ENCODE data around the gene TMED5. TPM values are rescaled to one million over a fixed set of nuclear protein-coding genes. Genes with fewer than 3 reads are reported as not detected.

TMED5 gene
- total RNA-seq, 5 donors from 2014 or later (not counting 1 experiment from before 2014, with no cell fraction given) = 40.9 to 47.6 (median 44.8) TPM

DNA sequence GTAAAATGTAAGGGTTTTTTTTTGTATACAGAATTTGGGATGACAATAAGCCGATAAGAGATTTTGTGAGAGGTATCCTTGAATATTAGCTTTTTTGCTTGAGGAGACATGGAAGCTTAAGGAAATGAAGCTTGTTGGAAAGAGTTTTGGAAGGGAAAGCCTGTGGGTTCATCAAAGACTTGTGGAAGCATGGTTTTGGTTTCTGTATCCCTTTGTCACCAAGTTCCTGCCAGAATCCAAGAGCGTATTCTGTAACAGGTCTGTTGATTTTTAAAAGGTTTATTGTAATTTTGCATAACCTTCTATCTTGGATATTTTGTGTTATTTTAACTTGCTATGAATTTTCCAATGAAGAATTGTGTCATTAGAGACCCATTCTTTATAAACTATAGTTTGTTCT lies 38.1 kb downstream of the TMED5 start:
- H3K27me3 ChIP-seq (replicated peaks in 1 of 2; ENCODE audit: control insufficient read depth in 2 of 2, extremely low read depth in 1 of 2, insufficient read depth in 2 of 2, low read length in 1 of 2) = no peaks in the 10 kb centered on the region
- Mint-ChIP-seq H3K27ac (no peak overlapping the region), H3K9me3 (no peaks in the 10 kb centered on the region), H3K4me1 (peaks cover 2 to 6% (median 5%) of the 10 kb centered on the region in 3 donors), H3K27me3 (no peaks in the 10 kb centered on the region), H3K4me3 (no peak overlapping the region), H3K36me3 (peaks cover 25% of the 10 kb centered on the region)
- WGBS (ENCODE audit: insufficient coverage) = 100% methylated on average over 1 of the region's 2 CpGs
- peaks cover 0 to 12% of the 10 kb centered on the region in 2 donors for H3K36me3 ChIP-seq (ENCODE audit: control insufficient read depth in 2 of 2, extremely low read depth in 1 of 2, insufficient read depth in 1 of 2, low read length in 1 of 2)
- no peak for DNase-seq
- POLR2A ChIA-PET = no interaction called here
- H3K4me3 ChIP-seq (ENCODE audit: control insufficient read depth in 1 of 2, extremely low read depth in 1 of 2, low read length in 1 of 2) = no peak overlapping the region
- H3K27ac ChIP-seq (ENCODE audit: low read length) = no peak overlapping the region
- CTCF ChIA-PET = no interaction called here
- no peaks in the 10 kb centered on the region for H3K9me3 ChIP-seq
- no peaks in the 10 kb centered on the region for H3K4me1 ChIP-seq (ENCODE audit: control insufficient read depth in 1 of 2, extremely low read depth in 1 of 2, insufficient read depth in 2 of 2, low read length in 2 of 2)
- ATAC-seq (replicated peaks in 1 of 4) = no peak

DNA sequence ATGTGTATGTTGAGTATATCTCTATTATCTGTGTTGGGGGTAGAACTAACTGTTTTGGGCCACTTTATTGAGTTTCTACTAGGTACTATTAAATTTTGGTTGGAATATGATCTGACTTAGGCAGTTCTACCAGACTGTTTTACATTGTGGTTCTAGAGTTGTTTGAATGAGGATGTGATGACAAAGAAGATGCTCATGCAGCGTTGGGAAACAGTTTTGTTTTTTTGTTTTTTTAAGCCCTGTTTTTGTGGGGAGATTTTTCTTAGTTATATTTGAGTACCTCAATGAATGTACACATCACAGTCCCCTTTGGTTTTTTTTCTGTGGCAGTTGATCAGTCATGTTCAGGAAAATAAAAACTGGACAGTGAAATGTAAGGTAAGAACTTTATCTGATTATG lies 40.1 kb downstream of the TMED5 start:
- peaks cover 35% of the 10 kb centered on the region for H3K36me3 Mint-ChIP-seq
- Histone ChIP-seq H3K27ac (ENCODE audit: low read length) (no peak overlapping the region), H3K27me3 (replicated peaks in 1 of 2; ENCODE audit: control insufficient read depth in 2 of 2, extremely low read depth in 1 of 2, insufficient read depth in 2 of 2, low read length in 1 of 2) (no peaks in the 10 kb centered on the region), H3K4me1 (ENCODE audit: control insufficient read depth in 1 of 2, extremely low read depth in 1 of 2, insufficient read depth in 2 of 2, low read length in 2 of 2) (no peaks in the 10 kb centered on the region), H3K9me3 (no peaks in the 10 kb centered on the region), H3K36me3 (ENCODE audit: control insufficient read depth in 2 of 2, extremely low read depth in 1 of 2, insufficient read depth in 1 of 2, low read length in 1 of 2) (peaks cover 0 to 27% of the 10 kb centered on the region in 2 donors), H3K4me3 (ENCODE audit: control insufficient read depth in 1 of 2, extremely low read depth in 1 of 2, low read length in 1 of 2) (no peak overlapping the region)
- H3K9me3 Mint-ChIP-seq = no peaks in the 10 kb centered on the region
- peaks cover 2 to 6% (median 5%) of the 10 kb centered on the region in 3 donors for H3K4me1 Mint-ChIP-seq
- ChIA-PET POLR2A (no interaction called here), CTCF (interaction anchor here in 1 of 2 donors (0.5 kb wide), 1 partner anchor 63 kb away, joined by 3 read pairs; no protein-coding TSS in a partner anchor)
- H3K4me3 Mint-ChIP-seq = no peak overlapping the region
- DNase-seq (no peak), ATAC-seq (replicated peaks in 1 of 4) (no peak)
- peak overlapping the region; percentile 17 to 35 for H3K27ac Mint-ChIP-seq
- no CpG with 5 or more reads among the region's 1 CpG for WGBS (ENCODE audit: insufficient coverage)
- H3K27me3 Mint-ChIP-seq = no peaks in the 10 kb centered on the region

- H3K36me3 Mint-ChIP-seq = peaks cover 37% of the 10 kb centered on the region
- WGBS (ENCODE audit: insufficient coverage) = no CpG with 5 or more reads among the region's 3 CpGs
- Histone ChIP-seq H3K9me3 (no peaks in the 10 kb centered on the region), H3K4me3 (ENCODE audit: control insufficient read depth in 1 of 2, extremely low read depth in 1 of 2, low read length in 1 of 2) (no peak overlapping the region), H3K27me3 (replicated peaks in 1 of 2; ENCODE audit: control insufficient read depth in 2 of 2, extremely low read depth in 1 of 2, insufficient read depth in 2 of 2, low read length in 1 of 2) (no peaks in the 10 kb centered on the region), H3K27ac (ENCODE audit: low read length) (no peak overlapping the region), H3K36me3 (ENCODE audit: control insufficient read depth in 2 of 2, extremely low read depth in 1 of 2, insufficient read depth in 1 of 2, low read length in 1 of 2) (peaks cover 2 to 34% of the 10 kb centered on the region in 2 donors), H3K4me1 (ENCODE audit: control insufficient read depth in 1 of 2, extremely low read depth in 1 of 2, insufficient read depth in 2 of 2, low read length in 2 of 2) (no peaks in the 10 kb centered on the region)
- H3K27me3 Mint-ChIP-seq = no peaks in the 10 kb centered on the region
- ChIA-PET POLR2A (no interaction called here), CTCF (no interaction called here)
- peak overlapping the region in 1 of 2 donors; percentile 39 for H3K27ac Mint-ChIP-seq
- peaks cover 2 to 6% (median 3%) of the 10 kb centered on the region in 3 donors for H3K4me1 Mint-ChIP-seq
- H3K4me3 Mint-ChIP-seq = no peak overlapping the region
- ATAC-seq (replicated peaks in 1 of 4) = no peak
- H3K9me3 Mint-ChIP-seq = no peaks in the 10 kb centered on the region
- no peak for DNase-seq
Observed at GRCh38 chr1:93137604-93138292, 42.5 kb downstream of the TMED5 start.

- Histone ChIP-seq H3K4me1 (ENCODE audit: control insufficient read depth in 1 of 2, extremely low read depth in 1 of 2, insufficient read depth in 2 of 2, low read length in 2 of 2) (no peaks in the 10 kb centered on the region), H3K9me3 (no peaks in the 10 kb centered on the region), H3K27me3 (replicated peaks in 1 of 2; ENCODE audit: control insufficient read depth in 2 of 2, extremely low read depth in 1 of 2, insufficient read depth in 2 of 2, low read length in 1 of 2) (no peaks in the 10 kb centered on the region), H3K27ac (ENCODE audit: low read length) (no peak overlapping the region), H3K4me3 (ENCODE audit: control insufficient read depth in 1 of 2, extremely low read depth in 1 of 2, low read length in 1 of 2) (no peak overlapping the region), H3K36me3 (ENCODE audit: control insufficient read depth in 2 of 2, extremely low read depth in 1 of 2, insufficient read depth in 1 of 2, low read length in 1 of 2) (peaks cover 2 to 39% of the 10 kb centered on the region in 2 donors)
- Mint-ChIP-seq H3K27me3 (no peaks in the 10 kb centered on the region), H3K4me1 (peaks cover 0 to 6% (median 2%) of the 10 kb centered on the region in 3 donors), H3K36me3 (peaks cover 29% of the 10 kb centered on the region), H3K9me3 (no peaks in the 10 kb centered on the region), H3K27ac (no peak overlapping the region), H3K4me3 (no peak overlapping the region)
- ATAC-seq (replicated peaks in 1 of 4) (no peak), DNase-seq (no peak)
- POLR2A ChIA-PET = interaction anchor here in 1 of 2 donors (0.6 kb wide), 1 partner anchor 215 kb away, joined by 3 read pairs; no protein-coding TSS in a partner anchor
- CTCF ChIA-PET = interaction anchor here (0.6 to 1.0 kb wide), 3 partner anchors 15 to 142 kb away, joined by 3 read pairs; no protein-coding TSS in a partner anchor
- WGBS (ENCODE audit: insufficient coverage) = no CpG with 5 or more reads among the region's 5 CpGs
Observed at GRCh38 chr1:93136445-93136844, 43.8 kb downstream of the TMED5 start.

GRCh38 chr1:93132638-93133037 lies 47.6 kb downstream of the TMED5 start:
- CTCF ChIA-PET = interaction anchor here in 1 of 2 donors (1.0 kb wide), 1 partner anchor 99 kb away, joined by 3 read pairs; no protein-coding TSS in a partner anchor
- Histone ChIP-seq H3K27ac (ENCODE audit: low read length) (no peak overlapping the region), H3K4me3 (ENCODE audit: control insufficient read depth in 1 of 2, extremely low read depth in 1 of 2, low read length in 1 of 2) (no peak overlapping the region), H3K9me3 (no peaks in the 10 kb centered on the region), H3K4me1 (ENCODE audit: control insufficient read depth in 1 of 2, extremely low read depth in 1 of 2, insufficient read depth in 2 of 2, low read length in 2 of 2) (no peaks in the 10 kb centered on the region), H3K36me3 (ENCODE audit: control insufficient read depth in 2 of 2, extremely low read depth in 1 of 2, insufficient read depth in 1 of 2, low read length in 1 of 2) (peaks cover 2 to 39% of the 10 kb centered on the region in 2 donors), H3K27me3 (replicated peaks in 1 of 2; ENCODE audit: control insufficient read depth in 2 of 2, extremely low read depth in 1 of 2, insufficient read depth in 2 of 2, low read length in 1 of 2) (no peaks in the 10 kb centered on the region)
- H3K27ac Mint-ChIP-seq = no peak overlapping the region
- H3K9me3 Mint-ChIP-seq = no peaks in the 10 kb centered on the region
- no peaks in the 10 kb centered on the region for H3K4me1 Mint-ChIP-seq
- POLR2A ChIA-PET = no interaction called here
- no peak overlapping the region for H3K4me3 Mint-ChIP-seq
- no peaks in the 10 kb centered on the region for H3K27me3 Mint-ChIP-seq
- no peak for ATAC-seq (replicated peaks in 1 of 4)
- peaks cover 19% of the 10 kb centered on the region for H3K36me3 Mint-ChIP-seq
- DNase-seq = no peak

DNA sequence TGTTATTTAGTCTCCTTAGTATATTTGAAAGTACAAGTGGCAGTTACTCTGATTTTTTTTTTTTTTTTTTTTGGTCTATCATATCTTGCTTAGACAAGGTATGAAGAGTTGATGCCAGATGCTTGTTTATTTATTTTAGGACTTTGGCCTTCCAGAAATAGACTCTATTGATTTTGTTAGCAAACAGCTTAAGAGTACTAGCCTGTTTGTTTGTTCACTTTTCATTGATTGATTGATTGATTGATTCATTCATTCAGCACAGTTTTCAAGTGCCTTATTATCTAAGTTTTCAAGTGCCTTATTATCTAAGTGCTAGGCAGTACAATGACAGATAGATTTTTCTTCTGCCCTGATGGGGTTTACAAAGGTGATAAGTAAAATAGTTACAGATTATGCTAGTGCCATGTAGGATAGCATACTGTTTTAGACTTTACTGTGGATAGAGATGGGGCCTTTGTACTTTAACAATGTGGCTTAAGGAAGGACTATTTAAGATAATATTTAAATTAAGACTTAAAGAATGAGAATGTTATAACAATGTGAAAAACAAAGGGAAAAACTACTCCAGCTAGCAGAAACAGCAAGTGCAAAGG lies 50.6 kb downstream of the TMED5 start:
- ChIA-PET CTCF (interaction anchor here in 1 of 2 donors (0.6 to 1.0 kb wide), 4 partner anchors 12 to 807 kb away, joined by 3 to 5 read pairs (median 4); no protein-coding TSS in a partner anchor), POLR2A (interaction anchor here (0.6 to 0.7 kb wide), 2 partner anchors 20 to 109 kb away, joined by 4 to 15 read pairs; no protein-coding TSS in a partner anchor)
- peaks cover 0 to 2% (median 0%) of the 10 kb centered on the region in 3 donors for H3K4me1 Mint-ChIP-seq
- Histone ChIP-seq H3K27me3 (replicated peaks in 1 of 2; ENCODE audit: control insufficient read depth in 2 of 2, extremely low read depth in 1 of 2, insufficient read depth in 2 of 2, low read length in 1 of 2) (no peaks in the 10 kb centered on the region), H3K9me3 (no peaks in the 10 kb centered on the region), H3K4me3 (ENCODE audit: control insufficient read depth in 1 of 2, extremely low read depth in 1 of 2, low read length in 1 of 2) (no peak overlapping the region), H3K4me1 (ENCODE audit: control insufficient read depth in 1 of 2, extremely low read depth in 1 of 2, insufficient read depth in 2 of 2, low read length in 2 of 2) (no peaks in the 10 kb centered on the region), H3K36me3 (ENCODE audit: control insufficient read depth in 2 of 2, extremely low read depth in 1 of 2, insufficient read depth in 1 of 2, low read length in 1 of 2) (peaks cover 2 to 23% of the 10 kb centered on the region in 2 donors), H3K27ac (ENCODE audit: low read length) (no peak overlapping the region)
- H3K36me3 Mint-ChIP-seq = peaks cover 17% of the 10 kb centered on the region
- no peak overlapping the region for H3K4me3 Mint-ChIP-seq
- ATAC-seq (replicated peaks in 1 of 4) = no peak
- H3K27me3 Mint-ChIP-seq = no peaks in the 10 kb centered on the region
- H3K27ac Mint-ChIP-seq = no peak overlapping the region
- DNase-seq = no peak
- H3K9me3 Mint-ChIP-seq = no peaks in the 10 kb centered on the region

Data from T-cell (primary cell).